IMR-90 (cell line): ENCODE data around the gene F5. TPM values are rescaled to one million over a fixed set of nuclear protein-coding genes. Genes with fewer than 3 reads are reported as not detected.

Source experiments
- ATAC-seq: fragments of 200-7000 bp; cut with Tn5 transposase; 2 replicates; pipeline ENCODE4 v1.9.1; 2020; ENCODE audit warnings: low read depth, mild to moderate bottlenecking, moderate library complexity
- BruUV-seq: library from RNA; stranded (reverse); fragments of 400-500 nt; replicated peaks from 2 replicates; lab custom pipeline; 2021; lab: Mats Ljungman, UMichigan
- CTCF ChIA-PET: fragments of 300-600 bp; formaldehyde crosslinking; extraction: SDS; loops from one replicate; lab custom pipeline; 2021; ENCODE audit warnings: antibody characterized with exemption; lab: Yijun Ruan, JAX
- POLR2A ChIA-PET: fragments of 300-600 bp; sonication (Branson Sonifier 250); formaldehyde crosslinking; loops from one replicate; lab custom pipeline; 2022; ENCODE audit warnings: antibody characterized with exemption; ENCODE audit not compliant: unreplicated experiment; lab: Charles Lee
- DNase-seq: peaks from one replicate; pipeline ENCODE4 v3.0.0; 2013
- H2AFZ ChIP-seq: replicated peaks from 2 replicates; pipeline ENCODE3; 2013; ENCODE audit warnings: low read length, mild to moderate bottlenecking; ENCODE audit not compliant: poor library complexity
- H2AK5ac ChIP-seq: 2 replicates; pipeline ENCODE4 v1.6.1; 2013; ENCODE audit warnings: low read depth, low read length, inconsistent platforms
- H2AK9ac ChIP-seq: replicated peaks from 2 replicates; pipeline ENCODE3; 2013; ENCODE audit warnings: mild to moderate bottlenecking, low read depth, low read length, moderate library complexity; ENCODE audit not compliant: poor library complexity
- H2BK120ac ChIP-seq: 2 replicates; pipeline ENCODE4 v1.6.1; 2013; ENCODE audit warnings: low read depth, low read length, inconsistent platforms
- H2BK15ac ChIP-seq: 3 replicates; pipeline ENCODE4 v1.6.1; 2013; ENCODE audit warnings: low read depth, low read length, inconsistent platforms
- H2BK20ac ChIP-seq: 2 replicates; pipeline ENCODE4 v1.6.1; 2013; ENCODE audit warnings: low read depth, mild to moderate bottlenecking, inconsistent platforms, low read length, moderate library complexity
- H2BK5ac ChIP-seq: 2 replicates; pipeline ENCODE4 v1.6.1; 2013; ENCODE audit warnings: mild to moderate bottlenecking, low read depth, low read length, inconsistent platforms; ENCODE audit not compliant: poor library complexity, severe bottlenecking
- H3K14ac ChIP-seq: replicated peaks from 2 replicates; pipeline ENCODE4 v1.6.1; 2013; ENCODE audit warnings: low read depth, low read length, inconsistent platforms
- H3K18ac ChIP-seq: 2 replicates; pipeline ENCODE4 v1.6.1; 2013; ENCODE audit warnings: low read depth, low read length, control low read depth
- H3K23ac ChIP-seq: 2 replicates; pipeline ENCODE4 v1.6.1; 2013; ENCODE audit warnings: low read depth, low read length, inconsistent platforms
- H3K27ac ChIP-seq: 2 replicates; pipeline ENCODE4 v1.5.1; 2013; ENCODE audit warnings: mild to moderate bottlenecking, control low read depth, low read length; ENCODE audit not compliant: insufficient read depth
- H3K27me3 ChIP-seq: 2 replicates; pipeline ENCODE4 v1.6.1; 2013; ENCODE audit warnings: low read length; ENCODE audit not compliant: control insufficient read depth, insufficient read depth
- H3K36me3 ChIP-seq: 2 replicates; pipeline ENCODE4 v1.6.1; 2013; ENCODE audit warnings: low read length, mixed read lengths; ENCODE audit not compliant: control insufficient read depth, insufficient read depth
- H3K4ac ChIP-seq: 2 replicates; pipeline ENCODE4 v1.6.1; 2013; ENCODE audit warnings: low read depth, low read length, inconsistent platforms
- H3K4me1 ChIP-seq: 2 replicates; pipeline ENCODE4 v1.6.1; 2013; ENCODE audit warnings: low read length, mixed read lengths; ENCODE audit not compliant: control insufficient read depth, insufficient read depth
- H3K4me2 ChIP-seq: 2 replicates; pipeline ENCODE4 v1.6.1; 2013; ENCODE audit warnings: low read depth, mild to moderate bottlenecking, control low read depth, low read length, moderate library complexity
- H3K4me3 ChIP-seq: 2 replicates; pipeline ENCODE4 v1.5.1; 2013; ENCODE audit warnings: low read depth, mild to moderate bottlenecking, control low read depth, low read length, moderate library complexity; ENCODE audit not compliant: insufficient read depth
- H3K56ac ChIP-seq: 2 replicates; pipeline ENCODE4 v1.6.1; 2013; ENCODE audit warnings: low read length, inconsistent platforms; ENCODE audit not compliant: insufficient read depth; ENCODE audit errors: extremely low read depth
- H3K79me1 ChIP-seq, 2 experiments: 2 replicates each; pipeline ENCODE4 v1.6.1; 2013; ENCODE audit warnings: low read length in 2 of 2, inconsistent platforms in 1 of 2, low read depth in 1 of 2
- H3K9ac ChIP-seq: 2 replicates; pipeline ENCODE4 v1.6.1; 2013; ENCODE audit warnings: low read depth, low read length, control low read depth
- H3K9me1 ChIP-seq: 2 replicates; pipeline ENCODE4 v1.6.1; 2013; ENCODE audit warnings: low read length, inconsistent platforms; ENCODE audit not compliant: insufficient read depth
- H3K9me3 ChIP-seq: 2 replicates; pipeline ENCODE4 v1.6.1; 2013; ENCODE audit warnings: low read length; ENCODE audit not compliant: control insufficient read depth, insufficient read depth
- H4K20me1 ChIP-seq: 2 replicates; pipeline ENCODE4 v1.6.1; 2013; ENCODE audit warnings: low read length, inconsistent platforms; ENCODE audit not compliant: insufficient read depth
- H4K5ac ChIP-seq: 2 replicates; pipeline ENCODE4 v1.6.1; 2013; ENCODE audit warnings: mild to moderate bottlenecking, low read depth, low read length, control low read depth
- H4K8ac ChIP-seq, 2 experiments: 2 replicates each; pipeline ENCODE4 v1.6.1; 2013; ENCODE audit warnings: low read depth in 2 of 2, low read length in 2 of 2, control low read depth in 1 of 2, inconsistent platforms in 1 of 2
- H4K91ac ChIP-seq: 2 replicates; pipeline ENCODE4 v1.6.1; 2013; ENCODE audit warnings: low read depth, low read length, inconsistent platforms; ENCODE audit not compliant: insufficient read depth
- BHLHE40 ChIP-seq: fragments of 150-350 bp; IDR thresholded peaks from 2 replicates; pipeline ENCODE4 v1.6.1; 2016; ENCODE audit warnings: mild to moderate bottlenecking, low read depth, low read length
- CEBPB ChIP-seq: IDR thresholded peaks from 2 replicates; pipeline ENCODE4 v1.6.1; 2012; ENCODE audit warnings: low read depth, low read length, improper control_type of control experiment
- CHD1 ChIP-seq: IDR thresholded peaks from 2 replicates; pipeline ENCODE4 v1.6.1; 2012; ENCODE audit warnings: low read depth, low read length, improper control_type of control experiment
- FOS ChIP-seq: fragments of 150-350 bp; IDR thresholded peaks from 2 replicates; pipeline ENCODE4 v1.6.1; 2016; ENCODE audit warnings: low read depth, low read length
- MAFK ChIP-seq: IDR thresholded peaks from 2 replicates; pipeline ENCODE4 v1.6.1; 2012; ENCODE audit warnings: low read depth, low read length, improper control_type of control experiment
- MAZ ChIP-seq: IDR thresholded peaks from 2 replicates; pipeline ENCODE4 v1.6.1; 2012; ENCODE audit warnings: low read depth, mild to moderate bottlenecking, low read length, improper control_type of control experiment, moderate library complexity, borderline replicate concordance
- MXI1 ChIP-seq: IDR thresholded peaks from 2 replicates; pipeline ENCODE4 v1.6.1; 2012; ENCODE audit warnings: low read depth, mild to moderate bottlenecking, low read length, moderate library complexity, borderline replicate concordance
- NFE2L2 ChIP-seq: fragments of 150-350 bp; IDR thresholded peaks from 2 replicates; pipeline ENCODE4 v1.6.1; 2016; ENCODE audit warnings: low read depth, mild to moderate bottlenecking, low read length
- POLR2A ChIP-seq: IDR thresholded peaks from 2 replicates; pipeline ENCODE4 v1.6.1; 2012; ENCODE audit warnings: mild to moderate bottlenecking, low read depth, low read length
- RCOR1 ChIP-seq: IDR thresholded peaks from 2 replicates; pipeline ENCODE4 v1.6.1; 2012; ENCODE audit warnings: mild to moderate bottlenecking, low read length, improper control_type of control experiment; ENCODE audit not compliant: insufficient replicate concordance
- RFX5 ChIP-seq: IDR thresholded peaks from 2 replicates; pipeline ENCODE4 v1.8.0; 2012; ENCODE audit warnings: low read depth, mild to moderate bottlenecking, low read length, moderate library complexity
- SMC3 ChIP-seq: fragments of 150-350 bp; IDR thresholded peaks from 2 replicates; pipeline ENCODE4 v1.6.1; 2016; ENCODE audit warnings: low read depth, mild to moderate bottlenecking, antibody characterized with exemption, low read length, moderate library complexity
- WGBS, 2 experiments: methylation state at CpG; one replicate each; pipeline versions ENCODE4 v1.1.5 to v1.1.7; 2013; ENCODE audit warnings: missing lambda C conversion rate in 2 of 2; ENCODE audit not compliant: insufficient read length in 1 of 2; ENCODE audit errors: extremely low coverage in 2 of 2; 5-methylcytosine and 5-hydroxymethylcytosine counted together
- dilution Hi-C: fragments of 300-500 bp; cut with HindIII; formaldehyde crosslinking; loops from one replicate; pipeline ENCODE4 v1.14.3; 2018; ENCODE audit warnings: low sequenced_read_pairs; ENCODE audit not compliant: unreplicated experiment
- in situ Hi-C: fragments of 300-500 bp; cut with MboI; formaldehyde crosslinking; loops from 3 replicates; pipeline ENCODE4 v1.14.3; 2019; ENCODE audit warnings: low sequenced_read_pairs, inconsistent platforms, mixed read lengths
- intact Hi-C: fragments of 100-400 bp; cut with micrococcal nuclease; formaldehyde crosslinking; loops from 2 replicates; pipeline ENCODE4 v1.10.0; 2022
- polyA plus RNA-seq, 3 experiments: library from polyadenylated mRNA; depleted of rRNA; stranded (reverse); fragments of >200 nt; gene quantifications; 2 replicates each; pipeline ENCODE4 v1.2.3, GENCODE V29; 2012; ENCODE audit warnings: low replicate concordance in 1 of 3
- total RNA-seq: library from RNA; depleted of rRNA; stranded (reverse); fragments of >200 nt; gene quantifications from 2 replicates; pipeline ENCODE4 v1.2.3, GENCODE V29; 2012
- TF ChIP-seq, protein P1 (sequence below): fragments of 150-350 bp; IDR thresholded peaks from 2 replicates; pipeline ENCODE4 v1.6.1; 2016; ENCODE audit warnings: low read depth, mild to moderate bottlenecking, low read length, moderate library complexity, borderline replicate concordance
- TF ChIP-seq, protein P2 (sequence below): fragments of 150-350 bp; IDR thresholded peaks from 2 replicates; pipeline ENCODE4 v1.6.1; 2017; ENCODE audit warnings: mild to moderate bottlenecking, antibody characterized with exemption, low read length, low read depth

Gene F5
- total and polyA plus RNA-seq, 2 of the 4 experiments (the other 2 are of a cell fraction): not detected

DNA sequence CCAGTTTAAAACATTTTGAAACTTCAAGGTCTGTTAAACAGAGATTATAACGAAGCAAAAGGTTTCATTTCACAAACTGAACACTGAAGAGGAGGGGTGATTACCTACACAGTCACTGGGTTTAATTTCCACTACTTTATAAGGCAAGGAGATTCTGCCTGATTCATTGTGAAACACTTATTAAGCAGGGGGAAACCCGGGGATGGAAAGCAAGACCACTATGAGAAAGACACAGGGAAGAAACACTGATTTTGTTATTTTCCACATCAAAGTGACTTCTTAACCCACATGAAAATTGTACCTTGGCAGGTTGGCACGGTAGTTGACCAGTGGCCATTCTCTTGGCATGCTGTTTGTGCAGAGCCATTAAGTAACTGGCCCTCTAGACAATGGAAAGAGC, 8.1 kb upstream of the F5 start:
- Histone ChIP-seq H2BK15ac (no peak overlapping the region), H3K14ac (no peak overlapping the region), H3K27me3 (no peaks in the 10 kb centered on the region), H3K9me1 (no peaks in the 10 kb centered on the region), H3K9ac (no peak overlapping the region), H3K18ac (no peak overlapping the region), H3K4ac (no peak overlapping the region), H3K9me3 (no peaks in the 10 kb centered on the region), H2AFZ (no peak overlapping the region), H3K4me1 (no peaks in the 10 kb centered on the region), H3K79me1 (no peaks in the 10 kb centered on the region), H3K23ac (no peak overlapping the region), H2BK20ac (no peak overlapping the region), H4K91ac (no peak overlapping the region), H2AK9ac (no peak overlapping the region), H2BK5ac (no peak overlapping the region), H3K27ac (no peak overlapping the region), H4K20me1 (no peaks in the 10 kb centered on the region), H3K4me3 (no peak overlapping the region), H2BK120ac (no peak overlapping the region), H4K5ac (no peak overlapping the region), H4K8ac (no peak overlapping the region), H3K36me3 (no peaks in the 10 kb centered on the region), H3K4me2 (no peak overlapping the region), H3K56ac (no peak overlapping the region), H2AK5ac (no peak overlapping the region)
- WGBS, 2 experiments: no CpG with 5 or more reads among the region's 3 CpGs
- no peak for TF ChIP-seq CEBPB
- TF ChIP-seq RFX5: no peak
- no peak for TF ChIP-seq RCOR1
- TF ChIP-seq NFE2L2: no peak
- TF ChIP-seq, protein P1, sequence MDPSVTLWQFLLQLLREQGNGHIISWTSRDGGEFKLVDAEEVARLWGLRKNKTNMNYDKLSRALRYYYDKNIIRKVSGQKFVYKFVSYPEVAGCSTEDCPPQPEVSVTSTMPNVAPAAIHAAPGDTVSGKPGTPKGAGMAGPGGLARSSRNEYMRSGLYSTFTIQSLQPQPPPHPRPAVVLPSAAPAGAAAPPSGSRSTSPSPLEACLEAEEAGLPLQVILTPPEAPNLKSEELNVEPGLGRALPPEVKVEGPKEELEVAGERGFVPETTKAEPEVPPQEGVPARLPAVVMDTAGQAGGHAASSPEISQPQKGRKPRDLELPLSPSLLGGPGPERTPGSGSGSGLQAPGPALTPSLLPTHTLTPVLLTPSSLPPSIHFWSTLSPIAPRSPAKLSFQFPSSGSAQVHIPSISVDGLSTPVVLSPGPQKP: no peak
- TF ChIP-seq FOS: no peak
- TF ChIP-seq MXI1: no peak
- no peak for TF ChIP-seq SMC3
- no peak for TF ChIP-seq BHLHE40
- no peak for TF ChIP-seq CHD1
- TF ChIP-seq MAZ: no peak
- TF ChIP-seq, protein P2, sequence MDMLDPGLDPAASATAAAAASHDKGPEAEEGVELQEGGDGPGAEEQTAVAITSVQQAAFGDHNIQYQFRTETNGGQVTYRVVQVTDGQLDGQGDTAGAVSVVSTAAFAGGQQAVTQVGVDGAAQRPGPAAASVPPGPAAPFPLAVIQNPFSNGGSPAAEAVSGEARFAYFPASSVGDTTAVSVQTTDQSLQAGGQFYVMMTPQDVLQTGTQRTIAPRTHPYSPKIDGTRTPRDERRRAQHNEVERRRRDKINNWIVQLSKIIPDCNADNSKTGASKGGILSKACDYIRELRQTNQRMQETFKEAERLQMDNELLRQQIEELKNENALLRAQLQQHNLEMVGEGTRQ: no peak
- no peak for TF ChIP-seq POLR2A
- no peak for TF ChIP-seq MAFK
- ATAC-seq (no peak), DNase-seq (no peak)
- BruUV-seq: no TSS peak
- intact Hi-C loops (no loop called here), in situ Hi-C loops (no loop called here), dilution Hi-C loops (no loop called here)
- ChIA-PET CTCF (no interaction called here), POLR2A (no interaction called here)
